ENCODE data around the gene SOHLH1.

SOHLH1 gene

DNA sequence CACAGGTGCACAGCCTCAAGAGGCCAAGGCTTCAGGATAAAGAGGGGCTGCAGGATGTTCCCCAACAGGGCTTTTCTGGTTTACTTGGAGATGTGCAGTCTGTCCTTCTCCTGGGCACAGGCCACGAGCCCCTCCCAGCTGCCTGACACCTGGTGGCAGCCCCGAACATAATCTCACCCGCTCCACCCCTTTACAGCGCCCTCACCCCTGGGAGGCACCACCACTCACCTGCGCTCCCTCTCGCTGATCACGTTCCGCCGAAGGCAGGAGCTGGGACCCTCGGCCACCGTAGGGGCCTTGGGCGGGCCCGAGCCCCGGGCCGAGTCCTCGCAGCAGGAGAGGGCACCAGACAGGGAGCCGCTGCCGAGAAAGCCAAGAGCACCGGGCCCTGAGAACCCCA, 514 bp downstream of the SOHLH1 start:
- DNase-seq (ENCODE audit: low spot score), result no peak
- Histone ChIP-seq H3K27ac (no peak overlapping the region), H3K4me3 (no peak overlapping the region)

GRCh38 chr9:135698236-135698635, 1.0 kb downstream of the SOHLH1 start:
- DNase-seq (ENCODE audit: low spot score), result no peak
- TF ChIP-seq CTCF (IDR thresholded peaks at IDR 0.05), result no peak
- no peak overlapping the region for H3K27ac ChIP-seq
- H3K4me3 ChIP-seq, result no peak overlapping the region

More for the DNA sequence above, 514 bp downstream of the SOHLH1 start:
- TF ChIP-seq CTCF (IDR thresholded peaks at IDR 0.05), result no peak

DNA sequence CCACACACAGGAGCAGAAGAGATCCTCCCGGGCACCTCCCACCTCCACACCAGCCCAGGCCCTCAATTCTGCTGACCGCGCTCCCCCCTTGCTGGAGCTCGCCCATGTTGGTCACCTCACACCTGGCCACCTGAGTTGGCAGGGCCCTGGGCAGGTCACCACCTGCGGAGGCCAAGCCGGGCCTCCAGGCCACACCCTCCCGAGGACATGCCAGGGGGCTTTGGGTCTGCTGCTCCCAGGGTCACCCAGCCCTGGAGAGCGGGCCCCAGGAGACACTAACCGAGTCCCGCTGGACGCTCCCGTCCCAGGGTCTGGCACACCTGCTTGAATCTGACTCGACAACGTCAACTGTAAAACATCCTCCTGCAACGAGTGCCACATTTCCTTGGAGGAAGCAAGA, 2.1 kb downstream of the SOHLH1 start:
- no peak for TF ChIP-seq CTCF (IDR thresholded peaks at IDR 0.05)
- no peak overlapping the region for H3K27ac ChIP-seq
- no peak for DNase-seq (ENCODE audit: low spot score)
- H3K4me3 ChIP-seq, result no peak overlapping the region

- no peak overlapping the region for H3K4me3 ChIP-seq
- no peak for DNase-seq (ENCODE audit: low spot score)
- TF ChIP-seq CTCF (IDR thresholded peaks at IDR 0.05), result no peak
- no peak overlapping the region for H3K27ac ChIP-seq
Measured at GRCh38 chr9:135696446-135696845, 2.8 kb downstream of the SOHLH1 start.

DNA sequence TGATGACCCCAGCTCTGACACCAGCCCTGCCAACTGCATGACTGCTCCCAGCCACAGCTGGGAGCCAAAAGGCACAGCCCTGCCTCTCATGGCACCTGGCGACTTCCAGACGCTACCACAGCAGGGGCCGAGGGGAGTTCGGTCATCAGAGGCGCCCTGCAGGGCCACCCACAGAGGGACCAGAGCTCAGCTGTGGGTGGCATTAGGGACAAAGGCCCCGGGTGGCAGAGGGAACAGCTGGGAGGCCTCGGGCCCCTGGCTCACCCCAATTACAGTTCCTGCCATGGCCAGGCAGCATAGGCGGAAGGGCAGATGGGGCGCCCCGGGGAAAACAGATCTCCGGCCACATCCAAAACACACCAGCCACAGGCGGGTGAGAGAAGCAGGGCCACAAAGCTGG, 3.6 kb downstream of the SOHLH1 start:
- no peak for TF ChIP-seq CTCF (IDR thresholded peaks at IDR 0.05)
- Histone ChIP-seq H3K4me3 (no peak overlapping the region), H3K27ac (no peak overlapping the region)
- DNase-seq (ENCODE audit: low spot score), result no peak

DNA sequence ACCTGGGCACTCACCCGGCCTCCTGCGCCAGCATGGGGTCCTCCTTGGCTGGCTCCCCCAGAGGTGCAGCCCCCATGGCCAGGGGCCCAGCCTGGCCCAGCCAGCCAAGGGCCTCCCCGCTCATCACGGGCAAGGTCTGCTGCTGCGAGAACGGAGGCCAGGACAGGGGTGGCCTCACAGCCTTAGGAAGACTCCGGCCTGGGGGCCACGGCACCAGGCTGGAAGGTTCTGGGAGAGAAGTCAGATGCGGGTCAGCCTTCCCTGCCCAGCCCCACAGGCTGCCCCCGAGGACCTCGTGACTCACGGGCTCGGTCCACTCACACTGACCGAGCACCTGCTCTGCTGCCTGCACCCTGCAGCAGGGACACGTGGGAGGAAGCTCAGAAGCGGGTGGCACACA, 4.2 kb downstream of the SOHLH1 start:
- no peak for TF ChIP-seq CTCF (IDR thresholded peaks at IDR 0.05)
- DNase-seq (ENCODE audit: low spot score), result no peak
- no peak overlapping the region for H3K27ac ChIP-seq
- no peak overlapping the region for H3K4me3 ChIP-seq

DNA sequence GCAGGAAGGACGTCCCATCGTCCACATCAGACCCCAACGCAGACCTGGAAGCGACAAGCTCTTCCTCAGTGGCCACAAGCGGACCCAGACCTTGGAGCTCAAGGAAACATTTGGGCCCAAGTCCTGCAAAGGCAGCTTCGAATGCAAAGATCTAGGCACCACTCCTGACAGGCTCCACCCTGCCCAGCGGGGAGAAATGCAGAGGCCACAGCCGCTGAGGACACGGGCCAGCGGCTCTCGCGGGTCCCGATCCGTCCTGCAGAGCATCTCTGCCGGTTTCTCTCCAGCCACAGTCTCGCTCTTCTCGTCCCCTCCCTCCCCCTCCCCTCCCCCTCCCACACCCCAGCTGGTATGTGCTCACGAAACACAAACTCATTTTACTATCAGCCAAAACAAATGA, 4.9 kb downstream of the SOHLH1 start:
- DNase-seq (ENCODE audit: low spot score), result no peak
- no peak overlapping the region for H3K27ac ChIP-seq
- H3K4me3 ChIP-seq, result no peak overlapping the region
- no peak for TF ChIP-seq CTCF (IDR thresholded peaks at IDR 0.05)
